Measurements from ENCODE around the gene OPRPN.

GRCh38 chr4:70405765-70406164 is 8.0 kb downstream of the OPRPN start:
- TF ChIP-seq EZH2phosphoT487 (IDR thresholded peaks at IDR 0.05; ENCODE audit: low read depth, severe bottlenecking, unreplicated experiment) (no peak), CTCF (IDR thresholded peaks at IDR 0.05; ENCODE audit: poor library complexity) (no peak), EZH2 (IDR thresholded peaks at IDR 0.05; ENCODE audit: borderline replicate concordance) (no peak)
